ENCODE data around the gene CLEC18A. TPM values are rescaled to one million over a fixed set of nuclear protein-coding genes. Genes with fewer than 3 reads are reported as not detected.
"Not testable (repeated sequence)": the region's sequence is repeated elsewhere in the genome, so short reads cannot be mapped to it uniquely, and the experiment has no call there.

Gene CLEC18A
- polyA plus RNA-seq, 1 experiment: not detected

- DNase-seq (ENCODE audit: low read depth, low spot score): no peak
- H3K27me3 ChIP-seq (ENCODE audit: control insufficient read depth, insufficient read depth, low read length): no peaks in the 10 kb centered on the region
- H3K9me3 ChIP-seq (ENCODE audit: control insufficient read depth, insufficient read depth, low read length): no peaks in the 10 kb centered on the region; the same call in 1 of the 2 replicates
- ChIA-PET CTCF (no interaction called here), POLR2A (no interaction called here)
- no peak for TF ChIP-seq CTCF (IDR thresholded peaks at IDR 0.05; ENCODE audit: low read depth, low read length)
- H3K27ac ChIP-seq (ENCODE audit: low read depth, low read length): no peak overlapping the region
- no peak overlapping the region for H3K4me3 ChIP-seq (ENCODE audit: low read depth, low read length)
Observed at GRCh38 chr16:69942627-69943170, 8.4 kb upstream of the CLEC18A start.

GRCh38 chr16:69943241-69944036 is 7.7 kb upstream of the CLEC18A start:
- H3K27me3 ChIP-seq (ENCODE audit: control insufficient read depth, insufficient read depth, low read length); DNase-seq (ENCODE audit: low read depth, low spot score); H3K27ac ChIP-seq (ENCODE audit: low read depth, low read length); CTCF ChIA-PET; POLR2A ChIA-PET; H3K4me3 ChIP-seq (ENCODE audit: low read depth, low read length); H3K9me3 ChIP-seq (ENCODE audit: control insufficient read depth, insufficient read depth, low read length): not testable (repeated sequence)

GRCh38 chr16:69950411-69950810 is 723 bp upstream of the CLEC18A start:
- H3K27me3 ChIP-seq (ENCODE audit: control insufficient read depth, insufficient read depth, low read length); H3K27ac ChIP-seq (ENCODE audit: low read depth, low read length); H3K9me3 ChIP-seq (ENCODE audit: control insufficient read depth, insufficient read depth, low read length); H3K4me3 ChIP-seq (ENCODE audit: low read depth, low read length); DNase-seq (ENCODE audit: low read depth, low spot score); CTCF ChIA-PET; POLR2A ChIA-PET: not testable (repeated sequence)

GRCh38 chr16:69951672-69952031 is 518 bp downstream of the CLEC18A start:
- H3K27me3 ChIP-seq (ENCODE audit: control insufficient read depth, insufficient read depth, low read length); H3K27ac ChIP-seq (ENCODE audit: low read depth, low read length); CTCF ChIA-PET; H3K4me3 ChIP-seq (ENCODE audit: low read depth, low read length); POLR2A ChIA-PET; H3K9me3 ChIP-seq (ENCODE audit: control insufficient read depth, insufficient read depth, low read length); DNase-seq (ENCODE audit: low read depth, low spot score): not testable (repeated sequence)

GRCh38 chr16:69952116-69952515 is 982 bp downstream of the CLEC18A start:
- DNase-seq (ENCODE audit: low read depth, low spot score); H3K27ac ChIP-seq (ENCODE audit: low read depth, low read length); H3K4me3 ChIP-seq (ENCODE audit: low read depth, low read length); CTCF ChIA-PET; POLR2A ChIA-PET; H3K27me3 ChIP-seq (ENCODE audit: control insufficient read depth, insufficient read depth, low read length); H3K9me3 ChIP-seq (ENCODE audit: control insufficient read depth, insufficient read depth, low read length): not testable (repeated sequence)

- H3K27ac ChIP-seq (ENCODE audit: low read depth, low read length); POLR2A ChIA-PET; H3K9me3 ChIP-seq (ENCODE audit: control insufficient read depth, insufficient read depth, low read length); H3K27me3 ChIP-seq (ENCODE audit: control insufficient read depth, insufficient read depth, low read length); H3K4me3 ChIP-seq (ENCODE audit: low read depth, low read length); CTCF ChIA-PET; DNase-seq (ENCODE audit: low read depth, low spot score): not testable (repeated sequence)
Observed at GRCh38 chr16:69952572-69953355, 1.6 kb downstream of the CLEC18A start.

- H3K27ac ChIP-seq (ENCODE audit: low read depth, low read length); H3K27me3 ChIP-seq (ENCODE audit: control insufficient read depth, insufficient read depth, low read length); H3K4me3 ChIP-seq (ENCODE audit: low read depth, low read length); CTCF ChIA-PET; DNase-seq (ENCODE audit: low read depth, low spot score); H3K9me3 ChIP-seq (ENCODE audit: control insufficient read depth, insufficient read depth, low read length); POLR2A ChIA-PET: not testable (repeated sequence)
Observed at GRCh38 chr16:69954241-69954640, 3.1 kb downstream of the CLEC18A start.

GRCh38 chr16:69963312-69963711 is 12.2 kb downstream of the CLEC18A start:
- H3K9me3 ChIP-seq (ENCODE audit: control insufficient read depth, insufficient read depth, low read length); H3K27me3 ChIP-seq (ENCODE audit: control insufficient read depth, insufficient read depth, low read length); H3K27ac ChIP-seq (ENCODE audit: low read depth, low read length); H3K4me3 ChIP-seq (ENCODE audit: low read depth, low read length); DNase-seq (ENCODE audit: low read depth, low spot score); CTCF ChIA-PET; POLR2A ChIA-PET: not testable (repeated sequence)

- H3K27ac ChIP-seq (ENCODE audit: low read depth, low read length); CTCF ChIA-PET; H3K9me3 ChIP-seq (ENCODE audit: control insufficient read depth, insufficient read depth, low read length); POLR2A ChIA-PET; H3K27me3 ChIP-seq (ENCODE audit: control insufficient read depth, insufficient read depth, low read length); DNase-seq (ENCODE audit: low read depth, low spot score): not testable (repeated sequence)
- peak overlapping the region; percentile 41 for H3K4me3 ChIP-seq (ENCODE audit: low read depth, low read length)
Observed at GRCh38 chr16:69964960-69965660, 14.0 kb downstream of the CLEC18A start.

GRCh38 chr16:69965661-69966054 is 14.5 kb downstream of the CLEC18A start:
- H3K27ac ChIP-seq (ENCODE audit: low read depth, low read length); H3K4me3 ChIP-seq (ENCODE audit: low read depth, low read length); H3K27me3 ChIP-seq (ENCODE audit: control insufficient read depth, insufficient read depth, low read length); H3K9me3 ChIP-seq (ENCODE audit: control insufficient read depth, insufficient read depth, low read length); POLR2A ChIA-PET; CTCF ChIA-PET; DNase-seq (ENCODE audit: low read depth, low spot score): not testable (repeated sequence)

GRCh38 chr16:69967688-69968087 is 16.6 kb downstream of the CLEC18A start:
- H3K9me3 ChIP-seq (ENCODE audit: control insufficient read depth, insufficient read depth, low read length); DNase-seq (ENCODE audit: low read depth, low spot score); CTCF ChIA-PET; H3K27ac ChIP-seq (ENCODE audit: low read depth, low read length); H3K27me3 ChIP-seq (ENCODE audit: control insufficient read depth, insufficient read depth, low read length); H3K4me3 ChIP-seq (ENCODE audit: low read depth, low read length); POLR2A ChIA-PET: not testable (repeated sequence)

Data from AG04450 (cell line).